GM19193 (cell line): ENCODE results near the gene STARD8.

Experiments used
- POLR2A ChIP-seq: IDR thresholded peaks from 4 replicates; pipeline ENCODE4 v1.6.1; 2011; ENCODE audit not compliant: insufficient read depth, insufficient read length; ENCODE audit errors: extremely low read depth

STARD8 gene

GRCh38 chrX:68718443-68718820, 71.0 kb downstream of the STARD8 start:
- TF ChIP-seq POLR2A = no peak

DNA sequence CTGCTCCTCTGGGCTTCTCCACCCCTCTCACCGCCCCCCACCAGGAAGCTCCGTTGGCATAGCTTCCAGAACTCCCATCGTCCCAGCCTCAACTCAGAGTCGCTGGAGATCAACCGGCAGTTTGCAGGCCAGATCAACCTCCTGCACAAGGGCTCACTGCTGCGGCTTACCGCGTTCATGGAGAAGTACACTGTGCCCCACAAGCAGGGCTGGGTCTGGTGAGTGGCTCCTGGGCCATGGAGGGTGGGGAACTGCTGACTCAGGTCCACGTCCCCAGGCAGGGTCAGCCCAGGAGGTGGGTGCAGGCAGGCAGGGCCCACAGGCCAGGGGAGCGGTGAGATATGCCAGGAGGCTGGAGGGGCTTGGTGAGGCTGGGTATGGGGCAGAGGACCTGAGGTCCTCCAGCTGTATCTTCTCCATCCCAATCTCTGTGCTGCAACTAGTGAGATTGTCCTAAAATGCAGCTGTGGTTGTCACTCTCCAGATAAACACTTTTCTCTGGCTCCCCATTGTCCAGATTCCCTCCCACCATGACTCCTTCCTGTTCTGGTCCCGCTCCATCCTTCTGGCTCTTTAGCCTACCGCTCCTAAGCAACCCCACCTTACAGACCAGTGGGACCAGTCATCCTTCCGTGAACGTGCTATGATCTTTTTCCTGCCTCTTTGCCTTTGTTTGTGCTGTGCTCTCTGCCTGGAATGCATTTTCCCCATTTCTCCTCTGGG, 71.9 kb downstream of the STARD8 start:
- TF ChIP-seq POLR2A = no peak

GRCh38 chrX:68719904-68720614, 72.6 kb downstream of the STARD8 start:
- TF ChIP-seq POLR2A = no peak

- TF ChIP-seq POLR2A = no peak
Measured at GRCh38 chrX:68720851-68721250, 73.4 kb downstream of the STARD8 start.

GRCh38 chrX:68721546-68721945, 74.1 kb downstream of the STARD8 start:
- no peak for TF ChIP-seq POLR2A

DNA sequence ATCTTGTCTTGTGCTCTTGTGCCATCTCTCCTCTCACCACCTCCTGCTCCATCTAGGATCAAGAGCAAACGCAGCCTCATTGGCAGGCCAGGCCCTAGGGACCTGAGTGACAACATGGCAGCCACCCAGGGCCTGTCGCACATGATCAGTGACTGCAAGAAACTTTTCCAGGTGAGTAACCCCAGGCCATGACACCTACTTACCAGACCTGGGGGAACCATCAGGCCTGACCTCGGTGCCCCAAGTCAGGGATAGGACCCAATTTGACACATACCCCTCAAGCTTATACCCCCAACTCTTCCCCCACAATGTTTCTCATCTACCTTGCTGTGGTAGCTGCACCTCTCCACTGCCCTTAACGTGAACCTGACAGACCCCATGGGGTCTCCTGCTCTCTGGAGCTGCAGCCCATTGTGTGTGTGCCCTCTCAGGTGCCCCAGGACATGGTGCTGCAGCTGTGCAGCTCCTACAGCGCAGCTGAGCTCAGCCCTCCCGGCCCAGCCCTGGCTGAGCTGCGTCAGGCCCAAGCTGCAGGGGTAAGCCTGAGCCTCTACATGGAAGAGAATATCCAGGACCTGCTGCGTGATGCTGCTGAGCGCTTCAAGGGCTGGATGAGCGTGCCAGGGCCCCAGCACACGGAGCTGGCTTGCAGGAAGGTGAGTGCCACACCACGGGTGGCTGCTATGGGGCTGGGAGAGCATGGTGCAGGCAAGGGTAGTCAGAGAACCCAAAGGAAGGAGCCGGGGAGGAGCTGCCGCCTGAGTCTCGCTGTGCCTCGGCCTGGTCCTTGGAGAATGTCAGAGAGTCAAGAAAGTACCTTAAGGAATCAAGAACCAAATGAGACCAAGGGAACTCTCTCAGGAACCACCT, 74.8 kb downstream of the STARD8 start:
- no peak for TF ChIP-seq POLR2A

DNA sequence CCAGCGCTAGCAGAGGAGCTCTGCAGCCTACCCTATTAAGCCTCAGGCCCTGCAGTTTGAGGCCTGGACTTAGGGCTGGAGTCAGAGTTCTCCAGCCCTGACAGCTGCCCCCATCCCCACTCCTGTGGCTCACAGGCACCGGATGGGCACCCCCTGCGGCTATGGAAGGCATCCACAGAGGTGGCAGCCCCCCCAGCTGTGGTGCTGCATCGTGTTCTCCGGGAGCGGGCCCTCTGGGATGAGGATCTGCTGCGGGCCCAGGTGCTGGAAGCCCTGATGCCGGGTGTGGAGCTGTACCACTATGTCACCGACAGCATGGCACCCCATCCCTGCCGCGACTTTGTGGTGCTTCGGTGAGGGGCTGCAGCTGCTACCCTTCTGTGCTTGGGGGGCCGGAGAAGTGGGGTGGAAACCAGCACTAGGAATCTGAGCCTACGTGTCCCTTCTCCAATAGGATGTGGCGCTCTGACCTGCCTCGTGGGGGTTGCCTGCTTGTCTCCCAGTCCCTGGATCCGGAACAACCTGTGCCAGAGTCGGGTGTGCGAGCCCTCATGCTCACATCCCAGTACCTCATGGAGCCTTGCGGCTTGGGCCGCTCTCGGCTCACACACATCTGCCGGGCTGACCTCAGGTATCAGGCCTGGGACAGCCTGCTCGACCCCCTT, 76.2 kb downstream of the STARD8 start:
- no peak for TF ChIP-seq POLR2A

- no peak for TF ChIP-seq POLR2A
Measured at GRCh38 chrX:68724531-68725020, 77.1 kb downstream of the STARD8 start.

DNA sequence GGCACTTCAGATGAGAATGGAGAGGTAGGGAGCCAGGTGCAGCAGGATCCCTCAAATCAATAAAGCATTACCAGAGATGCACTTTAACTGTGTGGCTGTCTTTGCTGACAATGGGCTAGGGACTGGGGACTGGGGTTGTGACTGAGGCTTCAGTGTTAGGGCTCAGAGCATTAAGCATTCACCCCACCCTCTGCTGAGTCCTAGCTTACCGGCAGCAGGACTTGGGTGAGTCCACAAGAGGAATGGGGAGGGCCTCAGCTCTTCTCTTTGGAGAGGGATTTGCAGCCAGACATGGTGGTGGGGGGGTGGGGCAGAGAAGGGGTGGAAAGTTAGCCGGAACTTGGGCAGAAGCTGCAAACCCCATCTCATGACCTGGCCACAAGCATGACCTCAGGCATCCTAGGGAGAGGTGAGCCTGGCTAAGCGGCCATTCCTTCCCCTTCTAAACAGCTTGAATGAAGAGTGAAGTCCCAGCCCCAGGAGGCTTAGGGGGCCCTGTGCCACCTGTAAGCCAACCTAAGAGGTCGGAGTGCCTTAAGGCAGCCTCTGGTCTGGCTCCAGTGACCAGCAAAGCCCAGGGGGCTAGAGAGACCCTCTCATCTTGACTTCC, 78.4 kb downstream of the STARD8 start:
- TF ChIP-seq POLR2A = no peak

DNA sequence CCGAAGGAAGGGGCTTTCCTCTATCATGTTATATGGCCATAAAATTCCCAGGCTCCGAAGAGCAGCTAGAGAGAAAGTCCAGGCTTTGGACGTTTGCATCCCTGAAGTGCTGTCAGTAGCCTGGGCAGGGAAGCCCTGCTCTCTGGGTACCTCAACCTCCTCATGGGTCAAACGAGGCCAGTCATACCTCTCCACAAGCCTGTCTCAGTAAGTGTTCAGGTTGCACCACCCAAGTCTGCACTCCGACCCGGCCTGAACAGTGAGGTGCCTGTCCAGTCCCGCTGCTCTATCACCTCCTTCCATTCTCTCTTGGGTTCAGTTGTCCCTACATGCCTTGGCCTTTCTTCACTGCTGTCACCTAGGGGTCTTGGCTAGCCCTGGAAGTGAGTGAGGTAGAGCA, 78.9 kb downstream of the STARD8 start:
- TF ChIP-seq POLR2A = no peak

GRCh38 chrX:68727696-68728095, 80.2 kb downstream of the STARD8 start:
- TF ChIP-seq POLR2A = no peak

- TF ChIP-seq POLR2A = no peak
Measured at GRCh38 chrX:68728186-68728585, 80.7 kb downstream of the STARD8 start.

DNA sequence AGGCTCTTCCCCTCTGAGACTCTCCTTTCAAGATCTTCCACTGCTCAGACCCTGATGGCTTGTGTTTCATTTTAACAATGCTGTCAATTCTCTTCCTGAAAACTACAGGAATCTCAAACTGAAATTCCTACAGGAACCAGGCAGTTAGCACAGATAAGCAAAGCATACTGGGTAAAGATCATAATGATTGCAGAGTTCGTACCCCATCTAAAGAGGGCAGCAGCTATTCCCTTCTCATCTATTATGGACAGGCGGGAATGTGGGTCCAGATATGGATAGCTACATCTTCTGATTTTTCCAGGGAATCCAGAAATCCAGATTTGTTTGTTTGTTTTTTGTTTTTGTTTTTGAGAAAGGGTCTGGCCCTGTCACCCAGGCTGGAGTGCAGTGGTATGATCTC, 83.8 kb downstream of the STARD8 start:
- no peak for TF ChIP-seq POLR2A

- no peak for TF ChIP-seq POLR2A
Measured at GRCh38 chrX:68732906-68733493, 85.5 kb downstream of the STARD8 start.
